ENCODE results near the gene RALGPS2.

- TF ChIP-seq CTCF (conservative IDR thresholded peaks at IDR 0.05; ENCODE audit: low read depth in 2 of 2) (no peak), EZH2 (IDR thresholded peaks at IDR 0.05; ENCODE audit: low read depth, unreplicated experiment) (no peak), ETS1 (IDR thresholded peaks at IDR 0.05) (no peak), POLR2AphosphoS5 (IDR thresholded peaks at IDR 0.05; ENCODE audit: low read depth) (no peak), JUNB (IDR thresholded peaks at IDR 0.05; ENCODE audit: unreplicated experiment) (no peak), NANOG (IDR thresholded peaks at IDR 0.05; ENCODE audit: borderline replicate concordance) (no peak), REST (IDR thresholded peaks at IDR 0.05; ENCODE audit: unreplicated experiment) (no peak), ZNF331 (CRISPR knock-in tag; IDR thresholded peaks at IDR 0.05; ENCODE audit: low read depth) (no peak), EZH2phosphoT487 (IDR thresholded peaks at IDR 0.05; ENCODE audit: unreplicated experiment) (no peak), CREB1 (CRISPR knock-in tag; IDR thresholded peaks at IDR 0.05; ENCODE audit: low read depth) (no peak)
These were observed 40.5 kb upstream of the RALGPS2 start for GRCh38 chr1:178684542-178685000.

Data from GM23338 (cell line).